HepG2 (cell line): Measurements from ENCODE around the gene C19orf73. TPM values are rescaled to one million over a fixed set of nuclear protein-coding genes. Genes with fewer than 3 reads are reported as not detected.

Source experiments
- ATAC-seq: fragments of 200-7000 bp; cut with Tn5 transposase; 3 replicates; pipeline ENCODE4 v1.9.1; 2020; ENCODE audit warnings: mild to moderate bottlenecking, moderate library complexity
- BruUV-seq: library from RNA; stranded (reverse); fragments of 400-500 nt; replicated peaks from 2 replicates; lab custom pipeline; 2021; lab: Mats Ljungman, UMichigan
- CTCF ChIA-PET: fragments of 300-600 bp; formaldehyde crosslinking; extraction: SDS; loops from one replicate; lab custom pipeline; 2021; ENCODE audit warnings: low total read pairs, inconsistent platforms, low intra/inter-chr PET ratio; lab: Yijun Ruan, JAX
- POLR2A ChIA-PET: fragments of 350-600 bp; sonication (Branson Sonifier 250); formaldehyde crosslinking; loops from one replicate; lab custom pipeline; 2020; ENCODE audit warnings: antibody characterized with exemption, inconsistent platforms; lab: Yijun Ruan, JAX
- DNase-seq: peaks from one replicate; pipeline ENCODE4 v3.0.0-alpha.2; 2015; ENCODE audit warnings: low spot score
- FAIRE-seq: peaks from 3 replicates; lab custom pipeline; 2011; peaks lifted over from hg19 to GRCh38; lab: Jason Lieb, UNC
- H2AFZ ChIP-seq: one replicate; pipeline ENCODE4 v1.6.1; 2011; ENCODE audit warnings: low read length, inconsistent platforms
- H3K27ac ChIP-seq: fragments of 300-600 bp; 3 replicates; pipeline ENCODE4 v1.8.0; 2011; ENCODE audit warnings: mixed run types, mild to moderate bottlenecking, mixed read lengths, low read length, inconsistent platforms; ENCODE audit not compliant: insufficient read depth; ENCODE audit errors: extremely low read length
- H3K27me3 ChIP-seq, 2 experiments: fragments of 200-600 bp in 1 of 2; 2 replicates in 1 of 2; 3 replicates in 1 of 2; pipeline versions ENCODE4 v1.6.0 to v1.8.0; 2011; ENCODE audit warnings: low read length in 2 of 2, mild to moderate bottlenecking in 2 of 2, moderate library complexity in 2 of 2, inconsistent platforms in 1 of 2; ENCODE audit not compliant: insufficient read depth in 2 of 2, control insufficient read depth in 1 of 2
- H3K36me3 ChIP-seq, 2 experiments: fragments of 200-600 bp in 1 of 2; replicated peaks in 1 of 2; 2 replicates in 1 of 2; 3 replicates in 1 of 2; pipeline versions ENCODE4 v1.5.1 to v1.8.0; 2011; ENCODE audit warnings: low read length in 2 of 2, inconsistent platforms in 1 of 2; ENCODE audit not compliant: insufficient read depth in 2 of 2, control insufficient read depth in 1 of 2
- H3K4me1 ChIP-seq: 2 replicates; pipeline ENCODE4 v1.5.1; 2012; ENCODE audit warnings: low read length, inconsistent platforms; ENCODE audit not compliant: insufficient read depth
- H3K4me2 ChIP-seq: 2 replicates; pipeline ENCODE4 v1.6.0; 2011; ENCODE audit warnings: low read depth, low read length, inconsistent platforms
- H3K4me3 ChIP-seq, 3 experiments: fragments of 200-600 bp in 1 of 3; sonication (generic), shearing (Covaris generic) in 1 of 3; replicated peaks in 1 of 3; 2 replicates each; pipeline ENCODE4 v1.5.1; 2011 to 2016; ENCODE audit warnings: low read length in 3 of 3, inconsistent platforms in 2 of 3, low read depth in 2 of 3, mild to moderate bottlenecking in 2 of 3, control low read depth in 1 of 3, mixed read lengths in 1 of 3; ENCODE audit not compliant: insufficient read depth in 1 of 3
- H3K79me2 ChIP-seq: one replicate; pipeline ENCODE4 v1.6.1; 2011; ENCODE audit warnings: low read length, inconsistent platforms; ENCODE audit not compliant: insufficient read depth
- H3K9ac ChIP-seq: 2 replicates; pipeline ENCODE4 v1.6.0; 2011; ENCODE audit warnings: mild to moderate bottlenecking, low read depth, low read length, inconsistent platforms; ENCODE audit not compliant: insufficient read depth
- H3K9me3 ChIP-seq: 2 replicates; pipeline ENCODE4 v1.5.1; 2012; ENCODE audit warnings: mild to moderate bottlenecking, low read length
- H4K20me1 ChIP-seq: 2 replicates; pipeline ENCODE4 v1.6.0; 2011; ENCODE audit warnings: inconsistent platforms, mild to moderate bottlenecking, low read length, moderate library complexity; ENCODE audit not compliant: insufficient read depth
- ATF6 ChIP-seq: sonication (generic); formaldehyde crosslinking; conservative IDR thresholded peaks from 2 replicates; pipeline ENCODE4 v1.4.0; 2020; ENCODE audit warnings: missing genetic modification reagents
- CTCF ChIP-seq: sonication (generic); formaldehyde crosslinking; IDR thresholded peaks from 2 replicates; pipeline ENCODE4 v1.5.0; 2020; ENCODE audit warnings: mild to moderate bottlenecking, missing genetic modification reagents, moderate library complexity
- ETV5 ChIP-seq: IDR thresholded peaks from 2 replicates; pipeline ENCODE4 v1.6.1; 2018; ENCODE audit warnings: missing biosample characterization, missing genetic modification reagents, inconsistent platforms, borderline replicate concordance
- FOXK2 ChIP-seq: fragments of 450-650 bp; IDR thresholded peaks from 2 replicates; pipeline ENCODE4 v1.6.1; 2016
- HDAC1 ChIP-seq: sonication (generic); formaldehyde crosslinking; IDR thresholded peaks from 2 replicates; pipeline ENCODE4 v1.5.1; 2020; ENCODE audit warnings: mild to moderate bottlenecking, missing genetic modification reagents
- HINFP ChIP-seq: sonication (generic); formaldehyde crosslinking; IDR thresholded peaks from 2 replicates; pipeline ENCODE4 v1.4.0; 2020; ENCODE audit warnings: low read depth, mild to moderate bottlenecking, missing genetic modification reagents
- HOXA3 ChIP-seq: sonication (generic); formaldehyde crosslinking; IDR thresholded peaks from 2 replicates; pipeline ENCODE4 v1.5.0; 2020; ENCODE audit warnings: missing genetic modification reagents
- MXD3 ChIP-seq: IDR thresholded peaks from 2 replicates; pipeline ENCODE4 v1.6.1; 2016; ENCODE audit warnings: mild to moderate bottlenecking, missing biosample characterization, missing genetic modification reagents
- MYNN ChIP-seq: sonication (generic); formaldehyde crosslinking; IDR thresholded peaks from 2 replicates; pipeline ENCODE4 v1.4.0; 2020; ENCODE audit warnings: mild to moderate bottlenecking, low read depth, missing genetic modification reagents
- SAP130 ChIP-seq: IDR thresholded peaks from 2 replicates; pipeline ENCODE4 v1.6.1; 2016; ENCODE audit warnings: low read depth
- THAP11 ChIP-seq: IDR thresholded peaks from 2 replicates; pipeline ENCODE4 v1.6.1; 2016; ENCODE audit warnings: missing biosample characterization, missing genetic modification reagents
- THRA ChIP-seq: sonication (generic); formaldehyde crosslinking; IDR thresholded peaks from 2 replicates; pipeline ENCODE4 v1.4.0; 2020; ENCODE audit warnings: missing genetic modification reagents, borderline replicate concordance
- ZNF264 ChIP-seq: sonication (generic); formaldehyde crosslinking; IDR thresholded peaks from 2 replicates; pipeline ENCODE4 v1.4.0; 2020; ENCODE audit warnings: missing genetic modification reagents
- ZNF703 ChIP-seq: sonication (generic); formaldehyde crosslinking; IDR thresholded peaks from 2 replicates; pipeline ENCODE4 v1.5.1; 2020; ENCODE audit warnings: missing genetic modification reagents, mild to moderate bottlenecking, moderate library complexity, borderline replicate concordance
- WGBS: methylation state at CpG from one replicate; pipeline ENCODE4 v1.1.6; 2017; ENCODE audit warnings: low lambda C conversion rate; 5-methylcytosine and 5-hydroxymethylcytosine counted together
- in situ Hi-C: cut with HindIII; loops from 2 replicates; pipeline ENCODE4 v1.10.0; 2017; ENCODE audit warnings: low pct_unique_long_range_greater_than_20kb; ENCODE audit not compliant: extremely low pct_ligation_motif_present
- intact Hi-C: fragments of 100-400 bp; cut with micrococcal nuclease; formaldehyde crosslinking; loops from one replicate; pipeline ENCODE4 v1.10.0; 2022; ENCODE audit not compliant: unreplicated experiment
- polyA plus RNA-seq, 8 experiments: library from polyadenylated mRNA; depleted of rRNA in 3 of 8; stranded (reverse) in 7 of 8; unstranded in 1 of 8; fragments of >200 nt; fragmentation: Illumina TruSeq in 4 of 8; extraction: Trizol in 4 of 8; gene quantifications; 2 replicates each; pipeline versions ENCODE4 v1.2.1 to v1.2.3, GENCODE V29; 2011 to 2016; ENCODE audit warnings: low read depth in 4 of 8, missing spikeins in 1 of 8, mixed read lengths in 1 of 8; ENCODE audit not compliant: insufficient read depth in 1 of 8
- total RNA-seq, 5 experiments: library from RNA; depleted of rRNA; stranded (reverse); fragments of >200 nt; fragmentation: Illumina TruSeq; extraction: Trizol; gene quantifications; 2 replicates each; pipeline ENCODE4 v1.2.3, GENCODE V29; 2016; ENCODE audit warnings: low read depth in 1 of 5

The C19orf73 gene
- total and polyA plus RNA-seq, 2 of the 13 experiments (the other 11 are each of a cell fraction or from before 2014, with no cell fraction given) = 1.4 to 1.5 TPM

- Histone ChIP-seq H3K4me1 (peaks cover 42% of the 10 kb centered on the region), H3K27ac (no peak overlapping the region), H2AFZ (peak overlapping the region; percentile 88), H3K27me3 (no peaks in the 10 kb centered on the region), H3K79me2 (no peaks in the 10 kb centered on the region), H3K4me2 (peak overlapping the region; percentile 79), H3K9ac (peak overlapping the region; percentile 21; the same call in 1 of the 2 replicates), H3K9me3 (no peaks in the 10 kb centered on the region), H3K4me3 (peak overlapping the region in 2 of 3 experiments; percentile 16 to 45; a peak in 1 of 6 replicates), H4K20me1 (no peaks in the 10 kb centered on the region), H3K36me3 (no peaks in the 10 kb centered on the region)
- FAIRE-seq (no peak), DNase-seq (peak; percentile 48), ATAC-seq (peak; percentile 14)
- intact Hi-C loops (loop anchor here (5.0 kb wide), 1 partner anchor 48 kb away; no protein-coding TSS in a partner anchor), in situ Hi-C loops (no loop called here)
- BruUV-seq = no TSS peak
- POLR2A ChIA-PET = interaction anchor here (1.0 kb wide), 1 partner anchor 9 kb away, joined by 3 read pairs; no protein-coding TSS in a partner anchor
- CTCF ChIA-PET = interaction anchor here (1.2 to 1.3 kb wide), 3 partner anchors 39 to 53 kb away, joined by 4 to 11 read pairs (median 4); no protein-coding TSS in a partner anchor
- 47% methylated on average over 14 of the region's 30 CpGs for WGBS
- TF ChIP-seq ETV5 (CRISPR knock-in tag) = 0 out of 2 replicates have a peak, but pooled peaks have one; percentile 13
- no peak for TF ChIP-seq ZNF703 (CRISPR knock-in tag)
- no peak for TF ChIP-seq MYNN (CRISPR knock-in tag)
- TF ChIP-seq THAP11 = 0 out of 2 replicates have a peak, but pooled peaks have one; percentile 12
- 0 out of 2 replicates have a peak, but pooled peaks have one; percentile 16 for TF ChIP-seq HDAC1
- TF ChIP-seq FOXK2 = no peak
- peak; percentile 23; the same call in 1 of the 2 replicates for TF ChIP-seq HOXA3
- TF ChIP-seq ZNF264 (CRISPR knock-in tag) = no peak
- peak; percentile 89 for TF ChIP-seq CTCF (CRISPR knock-in tag)
- TF ChIP-seq SAP130 (CRISPR knock-in tag) = 0 out of 2 replicates have a peak, but pooled peaks have one; percentile 33
- peak; percentile 36; the same call in 1 of the 2 replicates for TF ChIP-seq MXD3 (CRISPR knock-in tag)
- no peak for TF ChIP-seq HINFP
- TF ChIP-seq ATF6 (CRISPR knock-in tag) = no peak
- TF ChIP-seq THRA (CRISPR knock-in tag) = 0 out of 2 replicates have a peak, but pooled peaks have one; percentile 25
Measured at GRCh38 chr19:49145573-49146407, 26.8 kb upstream of the C19orf73 start.
